GM21723 (cell line): ENCODE measurements around the gene HABP4.
"Not testable (repeated sequence)": the region's sequence is repeated elsewhere in the genome, so short reads cannot be mapped to it uniquely, and the experiment has no call there.

Experiments used
- ATAC-seq: cut with Tn5 transposase; IDR thresholded peaks from one replicate; pipeline ENCODE4 v1.9.1; 2021; ENCODE audit warnings: mild to moderate bottlenecking, moderate library complexity; ENCODE audit not compliant: unreplicated experiment

HABP4 gene

DNA sequence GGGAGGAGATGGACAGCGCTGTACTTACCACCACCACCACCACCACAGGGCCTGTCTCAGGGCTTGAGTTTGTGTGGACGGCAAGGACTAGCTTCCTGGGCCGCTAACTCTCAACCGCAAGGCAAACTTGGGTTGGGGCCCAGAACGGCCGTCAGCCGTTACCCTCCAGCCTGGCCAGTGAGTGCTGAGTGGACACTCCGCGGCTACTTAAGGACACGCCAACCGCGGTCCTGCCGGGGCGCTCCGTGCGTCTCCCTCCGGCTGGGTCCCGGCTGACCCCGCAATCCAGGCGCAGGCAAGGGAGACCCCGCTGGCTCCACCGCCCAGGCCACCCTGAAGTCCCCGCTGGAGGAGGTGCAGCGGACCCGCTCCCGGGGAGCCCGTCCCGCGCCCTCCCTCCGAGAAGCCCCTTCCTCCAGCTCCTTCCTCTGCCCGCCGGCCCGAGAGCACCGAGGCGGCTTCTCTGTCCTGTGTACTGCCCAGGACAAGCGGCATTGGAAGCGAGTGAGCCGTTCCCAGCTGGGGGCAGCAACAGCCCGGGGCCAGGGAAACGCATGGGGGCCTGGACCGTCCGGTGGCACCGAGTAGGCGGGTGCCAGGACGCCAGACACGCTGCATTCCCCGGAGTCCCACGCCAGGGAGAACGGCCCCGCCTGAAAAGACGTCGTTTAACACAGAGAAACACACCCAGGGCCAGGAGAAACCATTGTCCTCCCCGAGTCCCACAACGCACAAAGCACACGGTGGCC, 46.6 kb downstream of the HABP4 start:
- no peak for ATAC-seq

- ATAC-seq = no peak
Observed at GRCh38 chr9:96497117-96497399, 47.1 kb downstream of the HABP4 start.

DNA sequence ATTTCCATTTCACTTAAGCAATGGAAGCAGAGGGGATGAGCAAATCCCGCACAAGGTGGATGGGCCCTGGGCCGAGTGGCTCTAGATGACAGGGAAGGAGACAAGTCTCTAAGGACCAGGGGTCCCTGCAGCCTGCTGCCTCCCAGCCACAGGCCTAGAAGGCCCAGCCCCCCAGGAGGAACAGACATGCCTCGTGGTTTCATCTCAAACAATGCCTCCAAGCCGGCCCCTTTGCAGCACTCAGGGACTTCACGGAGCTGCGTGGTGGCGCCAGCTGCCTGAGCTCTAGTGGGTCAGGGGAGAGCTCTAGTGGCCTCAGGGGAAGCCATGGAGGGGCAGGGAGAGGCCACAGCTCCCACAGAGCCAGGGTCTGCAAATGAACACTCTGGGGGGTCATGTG, 48.8 kb downstream of the HABP4 start:
- ATAC-seq = no peak

DNA sequence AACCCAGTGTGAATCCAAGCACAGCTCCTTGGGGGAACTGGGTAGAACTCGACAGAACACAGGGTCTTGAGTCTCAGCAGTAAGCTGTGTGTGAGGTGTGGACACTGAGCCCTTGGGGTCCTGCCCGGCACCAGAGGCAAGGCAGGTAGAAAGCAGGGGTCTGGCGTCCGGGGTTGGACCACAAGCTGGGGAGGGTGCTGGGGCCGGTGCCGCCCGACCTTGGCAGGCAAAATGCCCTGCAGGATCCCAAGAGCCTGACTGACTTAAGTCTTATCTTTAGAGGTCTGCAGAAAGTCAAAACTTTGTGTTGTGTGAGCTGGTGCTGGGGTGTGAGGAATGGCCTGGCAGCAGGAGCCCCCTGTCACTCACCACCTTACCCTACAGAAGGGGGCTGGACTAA, 49.3 kb downstream of the HABP4 start:
- ATAC-seq = no peak

GRCh38 chr9:96500696-96501632, 51.0 kb downstream of the HABP4 start:
- no peak for ATAC-seq

- ATAC-seq = no peak
Observed at GRCh38 chr9:96501633-96502538, 51.9 kb downstream of the HABP4 start.

GRCh38 chr9:96502539-96503373, 52.8 kb downstream of the HABP4 start:
- ATAC-seq = no peak

- not testable (repeated sequence) for ATAC-seq
Observed at GRCh38 chr9:96503374-96503748, 53.4 kb downstream of the HABP4 start.

DNA sequence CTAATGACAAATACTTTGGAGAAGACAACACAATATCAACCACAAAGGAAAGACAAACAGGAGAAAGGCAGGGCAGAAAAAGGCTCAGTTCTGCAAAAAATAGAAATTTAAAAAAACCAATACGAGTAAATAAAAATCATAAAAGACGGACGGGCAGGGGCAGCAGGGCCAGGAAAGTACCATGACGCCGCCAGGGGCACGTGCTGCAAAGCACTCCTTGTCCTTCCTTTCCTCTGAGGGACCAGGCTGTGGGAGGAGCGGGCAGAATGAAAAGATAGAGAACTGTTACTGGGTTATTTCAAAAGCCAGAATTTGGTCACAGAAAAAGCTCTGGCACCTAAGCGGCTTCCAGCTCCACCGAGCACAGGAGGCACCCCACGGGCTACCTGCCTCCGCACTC, 53.9 kb downstream of the HABP4 start:
- ATAC-seq = no peak

GRCh38 chr9:96505316-96505991, 55.5 kb downstream of the HABP4 start:
- ATAC-seq = no peak

DNA sequence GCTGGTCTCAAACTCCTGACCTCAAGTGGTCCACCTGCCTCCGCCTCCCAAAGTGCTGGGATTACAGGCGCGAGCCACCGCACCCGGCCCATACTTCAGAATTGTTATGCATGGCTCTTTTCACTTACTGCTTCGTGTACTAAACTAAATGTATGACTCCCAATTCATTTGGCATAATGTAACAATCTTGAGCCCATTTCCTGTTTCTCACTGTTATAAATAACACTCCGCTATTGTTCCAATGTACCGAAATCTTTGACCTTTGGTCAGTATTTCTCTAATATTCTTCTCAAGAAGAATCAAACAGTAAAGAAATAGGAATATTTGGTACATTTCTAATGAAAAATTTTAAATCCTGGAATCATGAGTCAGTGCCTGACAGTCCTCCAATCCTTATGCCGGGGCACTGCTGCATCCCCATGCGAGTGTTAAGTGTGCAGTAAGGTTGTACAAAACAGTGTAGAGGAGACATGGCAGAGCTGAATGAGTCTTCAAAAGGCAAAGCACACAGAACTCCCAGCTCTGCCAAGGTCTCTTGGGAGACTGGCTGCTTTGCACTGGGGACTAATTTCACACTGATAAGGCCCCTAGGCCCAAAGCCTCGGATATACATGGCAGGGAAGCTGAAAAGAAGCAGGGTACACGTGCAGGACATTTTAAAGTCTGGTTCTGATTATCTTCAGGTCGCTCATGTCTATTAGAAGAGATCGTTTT, 58.4 kb downstream of the HABP4 start:
- ATAC-seq = no peak

DNA sequence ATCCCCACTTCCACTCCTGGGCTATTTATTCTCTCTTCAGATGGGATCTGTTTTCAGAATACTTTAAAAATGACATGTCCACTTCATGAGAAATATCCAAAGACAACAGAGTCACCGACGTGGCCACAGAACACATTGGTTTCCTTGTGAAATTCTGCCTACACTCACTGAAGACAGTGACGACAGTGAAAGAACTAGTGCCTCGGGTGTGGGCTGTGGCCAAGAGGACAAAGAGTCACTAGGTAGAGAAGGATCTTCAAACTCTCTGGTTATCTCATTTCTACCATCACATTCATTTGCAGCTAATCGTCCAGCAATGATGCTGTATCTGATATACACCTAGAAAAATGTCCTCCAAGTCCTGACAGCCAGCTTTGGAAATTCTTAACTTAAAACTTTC, 59.1 kb downstream of the HABP4 start:
- ATAC-seq = no peak

DNA sequence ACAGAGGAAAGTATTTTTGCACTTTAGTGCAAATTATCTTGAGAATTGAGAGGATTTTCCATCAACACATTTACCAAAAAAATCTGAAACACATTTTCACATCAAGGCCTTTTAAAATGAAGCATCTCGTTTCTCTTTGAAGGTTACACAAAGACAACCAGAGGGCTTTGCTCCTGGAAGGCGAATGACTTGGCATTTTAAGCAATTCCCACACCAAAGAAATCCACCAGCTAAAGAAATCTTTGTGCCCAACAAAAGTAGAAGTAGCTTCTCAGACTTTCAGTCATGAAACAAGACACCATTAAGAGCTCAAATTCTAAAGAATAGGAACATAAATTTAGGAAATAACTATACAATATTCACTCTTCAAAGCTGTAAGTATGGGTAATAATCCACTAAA, 59.9 kb downstream of the HABP4 start:
- no peak for ATAC-seq

DNA sequence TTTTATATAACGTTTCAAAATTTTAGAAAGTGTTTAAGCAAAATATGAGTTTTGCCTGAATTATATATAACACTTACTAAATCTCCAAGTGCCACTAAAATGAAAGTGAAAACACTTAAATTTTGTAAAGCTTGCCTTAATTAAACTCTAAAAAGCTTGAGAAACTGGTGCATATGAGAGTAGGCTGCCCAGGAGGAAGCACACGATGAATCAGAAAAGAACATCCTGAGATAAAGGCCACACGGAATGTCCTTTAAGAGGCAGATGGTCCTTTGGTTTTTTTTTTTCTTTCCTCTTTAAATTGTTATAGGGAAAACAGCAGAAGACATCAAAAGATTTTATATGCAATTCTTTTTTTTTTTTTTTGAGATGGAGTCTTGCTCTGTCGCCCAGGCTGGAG, 60.3 kb downstream of the HABP4 start:
- ATAC-seq = no peak

DNA sequence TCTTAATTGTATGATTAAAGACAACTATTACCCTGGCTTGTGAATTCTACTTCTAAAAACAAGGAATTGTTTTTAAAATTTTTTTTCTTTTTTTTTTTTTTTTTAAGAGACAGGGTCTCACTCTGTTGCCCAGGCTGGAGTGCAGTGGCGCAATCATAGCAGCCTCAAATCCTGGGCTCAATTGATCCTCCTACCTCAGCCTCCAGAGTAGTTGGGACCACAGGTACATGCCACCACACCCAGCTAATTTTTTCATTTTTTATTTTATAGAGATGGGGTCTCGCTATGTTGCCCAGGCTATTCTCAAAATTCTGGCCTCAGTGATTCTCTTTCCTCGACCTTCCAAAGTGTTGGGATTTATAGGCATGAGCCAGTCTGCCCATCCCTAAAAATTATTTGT, 62.3 kb downstream of the HABP4 start:
- ATAC-seq = no peak

DNA sequence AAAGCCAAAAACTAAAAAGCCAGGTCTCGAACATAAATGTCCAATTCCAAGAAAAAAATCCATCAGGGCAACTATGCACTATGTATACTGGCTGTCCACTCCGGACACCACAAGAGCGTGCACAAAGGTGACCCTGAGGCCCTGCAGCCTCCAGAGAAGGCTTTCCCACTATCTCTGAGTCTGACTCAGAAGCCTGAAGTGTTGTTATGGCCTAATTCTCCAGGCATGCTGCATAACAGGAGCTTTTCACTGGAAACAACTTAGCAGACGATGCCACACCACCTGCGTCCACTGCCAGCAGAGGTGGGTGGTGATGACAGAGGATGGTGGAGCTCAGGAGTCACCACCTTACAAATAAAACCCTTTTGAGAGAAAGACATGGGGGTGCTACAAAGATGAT, 63.7 kb downstream of the HABP4 start:
- no peak for ATAC-seq

DNA sequence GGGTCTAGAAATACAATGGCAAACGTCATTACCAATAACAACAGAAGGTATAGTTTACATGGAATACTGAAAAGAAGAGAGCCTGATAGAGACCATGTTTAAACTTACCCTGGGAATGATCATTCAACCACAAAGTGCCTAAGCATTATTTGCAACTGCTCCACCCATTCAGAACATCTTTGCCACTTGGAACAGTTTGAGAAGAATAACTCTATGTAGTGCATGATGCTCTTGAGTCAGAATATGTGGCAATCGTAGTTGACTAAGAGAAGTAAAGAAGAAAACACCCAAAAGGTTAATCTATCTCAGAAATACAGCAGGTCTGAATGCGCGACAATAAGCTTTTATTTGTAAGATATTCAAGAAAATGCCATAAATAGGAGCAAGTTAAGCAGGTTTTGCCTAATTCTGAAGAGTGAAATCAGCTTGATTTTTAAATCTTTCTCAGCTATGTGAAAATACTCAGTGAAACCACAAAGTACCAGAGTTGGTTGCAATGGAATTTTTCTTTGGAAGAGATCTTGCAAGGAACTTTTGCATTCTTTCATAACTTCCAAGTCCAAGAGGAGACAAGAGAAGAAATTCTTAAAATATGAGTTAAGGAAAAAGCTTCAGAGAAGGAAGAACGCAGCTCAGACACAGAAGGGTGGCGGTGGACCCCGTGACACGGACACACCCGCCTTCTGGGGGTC, 64.3 kb downstream of the HABP4 start:
- no peak for ATAC-seq

GRCh38 chr9:96514800-96515158, 64.8 kb downstream of the HABP4 start:
- no peak for ATAC-seq
